HG03460 (cell line): ENCODE results near the gene MPPED2.
"Not testable (repeated sequence)": the region's sequence is repeated elsewhere in the genome, so short reads cannot be mapped to it uniquely, and the experiment has no call there.

Experiments
- ATAC-seq: cut with Tn5 transposase; IDR thresholded peaks from one replicate; pipeline ENCODE4 v1.9.1; 2021; ENCODE audit not compliant: unreplicated experiment

Gene MPPED2

GRCh38 chr11:30579415-30580175 is 6.6 kb downstream of the MPPED2 start:
- ATAC-seq, result no peak

DNA sequence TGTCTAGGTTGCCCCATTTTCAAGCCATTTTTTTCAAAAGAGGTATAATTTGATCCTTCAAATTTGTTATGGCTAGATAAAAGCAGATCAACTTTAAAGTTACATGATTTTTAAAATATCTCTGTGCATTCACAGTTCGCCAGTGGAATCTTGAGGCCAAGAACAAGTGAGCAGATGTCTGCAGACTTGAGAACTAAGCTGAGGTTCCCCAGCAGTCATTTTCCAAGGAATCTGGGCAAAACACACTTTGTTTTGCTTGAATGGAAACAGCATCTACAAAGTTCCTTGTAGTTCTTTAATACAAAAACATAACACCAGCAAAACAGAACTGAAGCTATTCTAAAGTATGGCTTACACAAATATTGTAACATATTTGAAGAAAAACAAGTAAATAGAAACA is 7.7 kb downstream of the MPPED2 start:
- ATAC-seq, result no peak

- no peak for ATAC-seq
These were observed 12.2 kb downstream of the MPPED2 start for GRCh38 chr11:30573951-30574350.

GRCh38 chr11:30568931-30569330 is 17.2 kb downstream of the MPPED2 start:
- no peak for ATAC-seq

GRCh38 chr11:30567644-30568043 is 18.5 kb downstream of the MPPED2 start:
- ATAC-seq, result no peak

- no peak for ATAC-seq
These were observed 19.0 kb downstream of the MPPED2 start for GRCh38 chr11:30567120-30567519.

GRCh38 chr11:30566482-30566881 is 19.7 kb downstream of the MPPED2 start:
- no peak for ATAC-seq

DNA sequence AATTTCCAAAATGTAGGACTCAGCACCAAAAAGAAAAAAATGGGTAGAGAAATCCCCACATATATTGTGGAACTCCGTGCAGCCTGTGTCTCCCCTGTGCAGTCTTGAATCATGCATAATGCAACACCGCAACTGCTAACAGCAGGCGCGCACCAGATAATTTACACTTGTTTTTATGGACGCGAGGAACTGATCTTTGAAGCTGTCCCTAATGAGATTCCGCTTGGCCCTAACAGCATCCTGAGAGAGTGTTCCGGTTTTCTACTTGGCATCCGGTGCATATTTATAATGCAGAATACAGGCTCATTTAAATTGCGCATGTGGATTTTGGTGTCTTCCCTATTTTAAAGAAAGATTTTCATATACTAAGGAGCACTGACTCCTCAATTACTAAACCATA is 21.1 kb downstream of the MPPED2 start:
- no peak for ATAC-seq

- ATAC-seq, result no peak
These were observed 24.3 kb downstream of the MPPED2 start for GRCh38 chr11:30561691-30562415.

GRCh38 chr11:30560206-30561106 is 25.7 kb downstream of the MPPED2 start:
- ATAC-seq, result no peak

GRCh38 chr11:30559004-30559403 is 27.1 kb downstream of the MPPED2 start:
- ATAC-seq, result no peak

- not testable (repeated sequence) for ATAC-seq
These were observed 31.6 kb downstream of the MPPED2 start for GRCh38 chr11:30554587-30554986.

GRCh38 chr11:30553521-30554110 is 32.5 kb downstream of the MPPED2 start:
- no peak for ATAC-seq

DNA sequence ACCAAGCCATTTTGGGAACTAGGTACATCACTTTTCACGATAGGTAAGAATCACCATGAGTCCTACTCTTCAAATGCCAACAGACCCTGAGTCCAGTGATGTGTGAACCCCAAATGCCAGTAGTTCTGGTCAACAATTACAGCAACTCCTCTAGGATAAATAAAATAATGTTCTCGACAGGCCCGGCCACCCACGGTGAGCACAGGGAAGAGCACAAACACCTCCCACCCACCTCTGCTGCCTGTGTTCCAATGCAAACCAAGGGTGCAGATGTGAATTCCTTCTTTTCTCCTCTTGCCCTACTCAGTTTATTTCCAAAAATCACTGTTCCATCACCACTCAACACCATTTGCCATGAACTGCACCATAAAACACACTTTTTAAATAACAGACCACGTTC is 33.3 kb downstream of the MPPED2 start:
- no peak for ATAC-seq

DNA sequence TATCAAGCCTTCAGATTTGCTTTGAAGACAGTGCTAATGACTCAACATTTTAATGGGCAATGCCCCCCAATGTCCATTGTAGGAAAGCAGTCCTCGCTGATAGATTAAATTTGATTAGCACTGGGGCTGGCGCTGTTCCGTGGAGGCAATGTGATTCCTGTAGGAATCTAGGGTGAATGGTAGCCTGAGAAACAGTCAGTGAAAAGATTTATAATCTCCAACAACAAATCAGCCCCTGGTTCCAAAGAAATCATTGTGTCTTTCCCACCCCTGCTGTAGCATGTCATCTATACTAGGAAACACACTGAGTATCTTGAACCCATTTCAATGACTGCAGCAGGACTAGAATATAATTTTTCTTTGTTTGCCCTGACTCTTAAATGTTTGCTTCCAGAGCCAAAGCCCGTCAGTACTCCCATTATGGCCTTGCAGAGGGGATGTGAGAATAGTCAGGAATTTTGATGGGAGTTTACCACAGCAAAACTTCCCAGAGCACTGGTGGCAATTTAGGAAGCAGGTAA is 36.1 kb downstream of the MPPED2 start:
- no peak for ATAC-seq

GRCh38 chr11:30549565-30549964 is 36.6 kb downstream of the MPPED2 start:
- no peak for ATAC-seq

- ATAC-seq, result no peak
These were observed 39.8 kb downstream of the MPPED2 start for GRCh38 chr11:30546334-30546733.

DNA sequence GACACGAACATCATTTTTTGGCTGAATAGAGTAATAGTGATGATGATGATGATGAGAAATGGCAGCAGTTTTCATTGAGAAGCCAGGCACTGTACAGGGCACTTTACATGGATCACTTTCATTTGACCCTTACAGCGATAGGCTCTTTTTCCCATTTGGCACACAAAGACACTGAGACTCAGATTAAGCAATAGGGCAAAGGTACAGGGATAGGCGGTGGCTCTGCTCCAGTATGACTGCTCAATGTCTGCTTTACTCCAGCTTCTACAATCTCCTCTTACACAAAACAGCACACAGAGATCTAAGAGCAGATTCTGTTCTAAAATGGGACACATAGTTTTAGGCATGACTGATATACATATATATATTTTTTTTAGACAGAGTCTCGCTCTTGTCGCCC is 40.6 kb downstream of the MPPED2 start:
- ATAC-seq, result no peak

GRCh38 chr11:30543066-30543465 is 43.1 kb downstream of the MPPED2 start:
- ATAC-seq, result no peak

GRCh38 chr11:30540781-30541180 is 45.4 kb downstream of the MPPED2 start:
- no peak for ATAC-seq

GRCh38 chr11:30538251-30538650 is 47.9 kb downstream of the MPPED2 start:
- ATAC-seq, result no peak
